H1 (cell line): ENCODE measurements around the gene GUCY2F. TPM values are rescaled to one million over a fixed set of nuclear protein-coding genes. Genes with fewer than 3 reads are reported as not detected.

ENCODE experiments used
- CTCF ChIA-PET: fragments of 300-600 bp; sonication (Branson Sonifier 250); formaldehyde crosslinking; loops from one replicate; lab custom pipeline; 2021; ENCODE audit not compliant: partially characterized antibody; lab: Charles Lee
- POLR2A ChIA-PET: fragments of 300-600 bp; sonication (Branson Sonifier 250); formaldehyde crosslinking; loops from one replicate; lab custom pipeline; 2021; ENCODE audit warnings: inconsistent platforms; ENCODE audit not compliant: partially characterized antibody; lab: Charles Lee
- DNase-seq, 2 experiments: peaks; one replicate each; pipeline versions ENCODE4 v3.0.0 to v3.0.0-alpha.2; 2010 to 2022; ENCODE audit warnings: low spot score in 2 of 2, low read depth in 1 of 2, mixed read lengths in 1 of 2
- FAIRE-seq: peaks from 2 replicates; lab custom pipeline; 2011; peaks lifted over from hg19 to GRCh38; lab: Jason Lieb, UNC
- H2AFZ ChIP-seq: 2 replicates; pipeline ENCODE4 v1.8.1; 2012; ENCODE audit warnings: low read length, inconsistent platforms
- H2AK5ac ChIP-seq: 2 replicates; pipeline ENCODE4 v1.6.1; 2013; ENCODE audit warnings: low read depth, low read length
- H2BK120ac ChIP-seq: replicated peaks from 2 replicates; pipeline ENCODE3; 2013; ENCODE audit warnings: low read depth, low read length, inconsistent platforms
- H2BK12ac ChIP-seq: 2 replicates; pipeline ENCODE4 v1.6.1; 2013; ENCODE audit warnings: low read depth, low read length
- H2BK15ac ChIP-seq: 2 replicates; pipeline ENCODE4 v1.6.1; 2013; ENCODE audit warnings: low read length
- H2BK20ac ChIP-seq: 2 replicates; pipeline ENCODE4 v1.6.1; 2013; ENCODE audit warnings: low read length
- H2BK5ac ChIP-seq: 2 replicates; pipeline ENCODE4 v1.6.1; 2013; ENCODE audit warnings: low read depth, low read length
- H3K14ac ChIP-seq: 2 replicates; pipeline ENCODE4 v1.6.1; 2013; ENCODE audit warnings: inconsistent platforms; ENCODE audit not compliant: insufficient read length
- H3K18ac ChIP-seq: 2 replicates; pipeline ENCODE4 v1.6.1; 2013; ENCODE audit warnings: low read length; ENCODE audit errors: extremely low read depth
- H3K23ac ChIP-seq: 2 replicates; pipeline ENCODE4 v1.6.1; 2013; ENCODE audit warnings: inconsistent platforms; ENCODE audit not compliant: insufficient read length
- H3K23me2 ChIP-seq: 2 replicates; pipeline ENCODE4 v1.6.1; 2013; ENCODE audit warnings: low read depth, low read length
- H3K27ac ChIP-seq: 2 replicates; pipeline ENCODE4 v1.6.1; 2011; ENCODE audit warnings: low read depth, low read length, inconsistent platforms
- H3K27me3 ChIP-seq, 4 experiments: replicated peaks in 1 of 4; 1 replicate in 1 of 4; 2 replicates in 3 of 4; pipeline versions ENCODE4 v1.6.1 to v1.8.1; 2011 to 2013; ENCODE audit warnings: low read length in 3 of 4, mild to moderate bottlenecking in 3 of 4, inconsistent platforms in 2 of 4, mixed read lengths in 2 of 4, moderate library complexity in 1 of 4; ENCODE audit not compliant: control insufficient read depth in 3 of 4, insufficient read depth in 3 of 4; ENCODE audit errors: extremely low read depth in 1 of 4
- H3K36me3 ChIP-seq, 4 experiments: 2 replicates each; pipeline versions ENCODE4 v1.6.1 to v1.8.1; 2011 to 2013; ENCODE audit warnings: mild to moderate bottlenecking in 4 of 4, low read length in 3 of 4, moderate library complexity in 2 of 4, control low read depth in 1 of 4, inconsistent platforms in 1 of 4; ENCODE audit not compliant: insufficient read depth in 4 of 4, control insufficient read depth in 2 of 4
- H3K4ac ChIP-seq: replicated peaks from 2 replicates; pipeline ENCODE3; 2013; ENCODE audit warnings: low read length, low read depth, mixed read lengths, inconsistent platforms; ENCODE audit not compliant: insufficient read length
- H3K4me1 ChIP-seq, 4 experiments: replicated peaks in 1 of 4; 1 replicate in 1 of 4; 2 replicates in 3 of 4; pipeline versions ENCODE4 v1.6.1 to v1.8.1; 2011 to 2013; ENCODE audit warnings: low read length in 3 of 4, inconsistent platforms in 2 of 4, mixed read lengths in 1 of 4; ENCODE audit not compliant: insufficient read depth in 4 of 4, control insufficient read depth in 3 of 4
- H3K4me2 ChIP-seq, 2 experiments: 2 replicates each; pipeline versions ENCODE4 v1.6.1 to v1.8.1; 2011 to 2013; ENCODE audit warnings: low read depth in 2 of 2, low read length in 2 of 2, control low read depth in 1 of 2, inconsistent platforms in 1 of 2, mild to moderate bottlenecking in 1 of 2; ENCODE audit not compliant: insufficient read depth in 1 of 2
- H3K4me3 ChIP-seq, 4 experiments: fragments of 200-600, 300-600 bp in 1 of 4; sonication (generic), shearing (Covaris generic), sonication (Bioruptor Twin) in 1 of 4; 2 replicates each; pipeline versions ENCODE4 v1.5.1 to v1.8.1; 2011 to 2016; ENCODE audit warnings: low read length in 4 of 4, low read depth in 3 of 4, control low read depth in 2 of 4, inconsistent platforms in 2 of 4, mild to moderate bottlenecking in 2 of 4, mixed read lengths in 1 of 4, moderate library complexity in 1 of 4; ENCODE audit not compliant: insufficient read depth in 2 of 4; ENCODE audit errors: extremely low read depth in 1 of 4
- H3K56ac ChIP-seq: replicated peaks from 2 replicates; pipeline ENCODE3; 2013; ENCODE audit warnings: low read depth, mild to moderate bottlenecking, mixed read lengths, low read length, inconsistent platforms; ENCODE audit not compliant: insufficient read length
- H3K79me1 ChIP-seq: 2 replicates; pipeline ENCODE4 v1.6.1; 2013; ENCODE audit warnings: low read depth, low read length, control low read depth
- H3K79me2 ChIP-seq, 2 experiments: 2 replicates each; pipeline versions ENCODE4 v1.6.1 to v1.8.1; 2012 to 2013; ENCODE audit warnings: low read length in 2 of 2, mild to moderate bottlenecking in 2 of 2, inconsistent platforms in 1 of 2; ENCODE audit not compliant: insufficient read depth in 2 of 2, control insufficient read depth in 1 of 2
- H3K9ac ChIP-seq, 4 experiments: replicated peaks in 1 of 4; 1 replicate in 1 of 4; 2 replicates in 3 of 4; pipeline versions ENCODE4 v1.6.1 to v1.8.1; 2011 to 2013; ENCODE audit warnings: low read depth in 3 of 4, low read length in 3 of 4, control low read depth in 2 of 4, mild to moderate bottlenecking in 2 of 4, moderate library complexity in 2 of 4, inconsistent platforms in 1 of 4; ENCODE audit errors: extremely low read depth in 1 of 4
- H3K9me3 ChIP-seq, 2 experiments: 2 replicates each; pipeline versions ENCODE4 v1.6.1 to v1.8.1; 2012 to 2013; ENCODE audit warnings: mild to moderate bottlenecking in 2 of 2, moderate library complexity in 2 of 2, control low read depth in 1 of 2, inconsistent platforms in 1 of 2, low read depth in 1 of 2, low read length in 1 of 2, mixed read lengths in 1 of 2; ENCODE audit not compliant: insufficient read depth in 2 of 2
- H4K20me1 ChIP-seq, 2 experiments: replicated peaks in 1 of 2; 2 replicates each; pipeline versions ENCODE3 to v1.8.1; 2011 to 2013; ENCODE audit warnings: inconsistent platforms in 2 of 2, low read length in 2 of 2, mild to moderate bottlenecking in 1 of 2; ENCODE audit not compliant: insufficient read depth in 2 of 2, control insufficient read depth in 1 of 2
- H4K5ac ChIP-seq: 2 replicates; pipeline ENCODE4 v1.6.1; 2013; ENCODE audit warnings: low read length, low read depth, mixed read lengths, inconsistent platforms; ENCODE audit not compliant: insufficient read length
- H4K8ac ChIP-seq: 2 replicates; pipeline ENCODE4 v1.8.0; 2013; ENCODE audit warnings: mild to moderate bottlenecking, moderate library complexity, low read length, inconsistent platforms; ENCODE audit not compliant: insufficient read depth; ENCODE audit errors: extremely low read depth
- H4K91ac ChIP-seq: replicated peaks from 2 replicates; pipeline ENCODE3; 2013; ENCODE audit warnings: low read length, mixed read lengths, inconsistent platforms; ENCODE audit not compliant: insufficient read length
- BACH1 ChIP-seq: IDR thresholded peaks from 2 replicates; pipeline ENCODE4 v1.6.1; 2012; ENCODE audit warnings: low read length, improper control_type of control experiment
- CEBPB ChIP-seq: IDR thresholded peaks from 2 replicates; pipeline ENCODE4 v1.6.1; 2012; ENCODE audit warnings: low read depth, low read length
- CHD1 ChIP-seq: IDR thresholded peaks from 2 replicates; pipeline ENCODE4 v1.6.1; 2012; ENCODE audit warnings: low read depth, low read length, improper control_type of control experiment
- KDM1A ChIP-seq: fragments of 200-600, 300-600 bp; sonication (generic); IDR thresholded peaks from 2 replicates; pipeline ENCODE4 v1.7.1; 2016; ENCODE audit warnings: mild to moderate bottlenecking, low read length, borderline replicate concordance
- PHF8 ChIP-seq: fragments of 200-600 bp; sonication (generic); conservative IDR thresholded peaks from 2 replicates; pipeline ENCODE4 v1.7.1; 2012; ENCODE audit warnings: low read depth, mild to moderate bottlenecking, inconsistent platforms, low read length, moderate library complexity
- SIN3A ChIP-seq, 2 experiments: IDR thresholded peaks in 1 of 2; conservative IDR thresholded peaks in 1 of 2; 2 replicates each; pipeline ENCODE4 v1.6.1; 2011 to 2012; ENCODE audit warnings: low read length in 2 of 2, improper control_type of control experiment in 1 of 2, low read depth in 1 of 2, mild to moderate bottlenecking in 1 of 2
- TEAD4 ChIP-seq: IDR thresholded peaks from 2 replicates; pipeline ENCODE4 v1.6.1; 2012; ENCODE audit warnings: low read depth, low read length, inconsistent platforms, mixed read lengths
- WGBS, 2 experiments: shearing (Covaris generic) in 1 of 2; methylation state at CpG; one replicate each; pipeline versions ENCODE4 v1.1.6 to v1.1.7; 2013 to 2015; ENCODE audit warnings: low lambda C conversion rate in 2 of 2, mixed read lengths in 2 of 2, inconsistent platforms in 1 of 2, low coverage in 1 of 2, missing lambda C conversion rate in 1 of 2; ENCODE audit not compliant: insufficient replicate concordance in 2 of 2, insufficient coverage in 1 of 2, insufficient read length in 1 of 2; ENCODE audit errors: extremely low coverage in 1 of 2, missing lambda C conversion rate in 1 of 2; 5-methylcytosine and 5-hydroxymethylcytosine counted together
- polyA plus RNA-seq, 7 experiments: library from polyadenylated mRNA; depleted of rRNA in 3 of 7; stranded (reverse) in 5 of 7; unstranded in 2 of 7; fragments of >200 nt in 5 of 7; fragments of 200-250 nt in 2 of 7; gene quantifications; 1 replicate in 5 of 7; 2 replicates in 1 of 7; 4 replicates in 1 of 7; pipeline versions ENCODE4 v1.2.1 to v1.2.3, GENCODE V29; 2011 to 2013; ENCODE audit warnings: missing spikeins in 2 of 7, mixed read lengths in 2 of 7
- total RNA-seq: library from RNA; stranded (reverse); fragmentation: NEBNext Ultra II Directional; extraction: Animal tissue kit (Norgen Biotek cat#: 25700); gene quantifications from 2 replicates; pipeline ENCODE4 v1.2.1, GENCODE V29; 2021

GUCY2F gene
- total and polyA plus RNA-seq, 2 of the 8 experiments (the other 6 are each of a cell fraction or from before 2014, with no cell fraction given): 0.02 TPM; not detected in 1

DNA sequence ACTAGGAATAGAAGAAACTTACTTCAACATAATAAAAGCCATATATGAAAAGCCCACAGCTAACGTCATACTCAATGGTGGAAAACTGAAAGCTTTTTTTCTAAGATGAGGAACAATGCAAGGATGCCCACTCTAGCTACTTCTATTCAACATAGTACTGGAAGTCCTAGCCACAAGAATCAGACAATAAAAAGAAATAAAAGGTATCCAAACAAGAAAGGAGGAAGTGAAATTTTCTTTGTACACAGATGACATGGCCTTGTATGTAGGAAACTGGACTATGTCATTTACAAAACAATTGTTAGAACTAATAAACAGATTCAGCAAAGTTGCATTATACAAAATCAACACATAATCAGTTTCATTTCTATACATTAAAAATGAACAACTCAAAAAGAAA, 29.2 kb upstream of the GUCY2F start:
- FAIRE-seq: no peak
- no CpG with 5 or more reads among the region's 1 CpG for WGBS, 2 experiments
- TF ChIP-seq SIN3A (conservative IDR thresholded peaks at IDR 0.05 in 1 of 2, IDR thresholded peaks at IDR 0.05 in 1 of 2; ENCODE audit: low read depth in 1 of 2, low read length in 2 of 2): no peak
- TF ChIP-seq KDM1A: no peak
- no peak for TF ChIP-seq BACH1
- no peak for TF ChIP-seq CHD1
- no peak for TF ChIP-seq CEBPB
- no peak for TF ChIP-seq PHF8
- no peak for TF ChIP-seq TEAD4

More for the DNA sequence above, 29.2 kb upstream of the GUCY2F start:
- H2AFZ ChIP-seq: no peak overlapping the region
- no peak overlapping the region for H3K27ac ChIP-seq
- DNase-seq: no peak
- no peaks in the 10 kb centered on the region for H3K27me3 ChIP-seq
- no peak overlapping the region for H3K9ac ChIP-seq
- H3K18ac ChIP-seq: no peak overlapping the region
- H4K8ac ChIP-seq: no peak overlapping the region
- ChIA-PET CTCF (interaction anchor here (0.6 kb wide), 1 partner anchor 360 kb away, joined by 3 read pairs; no protein-coding TSS in a partner anchor), POLR2A (no interaction called here)
- H3K14ac ChIP-seq: no peak overlapping the region
- H2BK12ac ChIP-seq: no peak overlapping the region
- H2BK15ac ChIP-seq: no peak overlapping the region
- H3K79me2 ChIP-seq: no peaks in the 10 kb centered on the region
- no peaks in the 10 kb centered on the region for H3K4me1 ChIP-seq
- no peak overlapping the region for H2BK20ac ChIP-seq
- no peak overlapping the region for H3K23ac ChIP-seq
- H3K4me3 ChIP-seq: no peak overlapping the region
- H3K4me2 ChIP-seq: no peak overlapping the region
- H2BK5ac ChIP-seq: no peak overlapping the region
- no peak overlapping the region for H4K5ac ChIP-seq
- H2AK5ac ChIP-seq: no peak overlapping the region
- no peaks in the 10 kb centered on the region for H4K20me1 ChIP-seq
- H4K91ac ChIP-seq: no peak overlapping the region
- no peak overlapping the region for H2BK120ac ChIP-seq
- H3K56ac ChIP-seq: no peak overlapping the region
- no peaks in the 10 kb centered on the region for H3K79me1 ChIP-seq
- no peaks in the 10 kb centered on the region for H3K23me2 ChIP-seq
- H3K36me3 ChIP-seq: no peaks in the 10 kb centered on the region
- H3K9me3 ChIP-seq: no peaks in the 10 kb centered on the region
- H3K4ac ChIP-seq: no peak overlapping the region
